IPS-15b (cell line): Measurements from ENCODE around the gene IGDCC3.
"Not testable (repeated sequence)": the region's sequence is repeated elsewhere in the genome, so short reads cannot be mapped to it uniquely, and the experiment has no call there.

Experiments used
- H3K27me3 ChIP-seq: one replicate; pipeline ENCODE4 v1.6.1; 2013; ENCODE audit warnings: low read length; ENCODE audit not compliant: control insufficient read depth, insufficient read depth
- H3K36me3 ChIP-seq: one replicate; pipeline ENCODE4 v1.6.1; 2013; ENCODE audit warnings: low read length; ENCODE audit not compliant: control insufficient read depth, insufficient read depth
- H3K4me1 ChIP-seq: one replicate; pipeline ENCODE4 v1.6.1; 2013; ENCODE audit warnings: mild to moderate bottlenecking, low read length; ENCODE audit not compliant: control insufficient read depth, insufficient read depth
- H3K4me3 ChIP-seq: one replicate; pipeline ENCODE4 v1.5.1; 2013; ENCODE audit warnings: low read depth, low read length
- H3K9ac ChIP-seq: one replicate; pipeline ENCODE4 v1.6.1; 2013; ENCODE audit warnings: low read depth, mild to moderate bottlenecking, low read length
- H3K9me3 ChIP-seq: one replicate; pipeline ENCODE4 v1.6.1; 2013; ENCODE audit warnings: mild to moderate bottlenecking, low read length; ENCODE audit not compliant: control insufficient read depth, insufficient read depth

The IGDCC3 gene

GRCh38 chr15:65402961-65403360 lies 25.2 kb upstream of the IGDCC3 start:
- Histone ChIP-seq H3K9me3 (no peaks in the 10 kb centered on the region), H3K9ac (no peak overlapping the region), H3K4me3 (no peak overlapping the region), H3K36me3 (no peaks in the 10 kb centered on the region), H3K27me3 (peaks cover 2% of the 10 kb centered on the region), H3K4me1 (peaks cover 14% of the 10 kb centered on the region)

- H3K9me3 ChIP-seq: no peaks in the 10 kb centered on the region
- H3K4me3 ChIP-seq: no peak overlapping the region
- no peaks in the 10 kb centered on the region for H3K36me3 ChIP-seq
- H3K27me3 ChIP-seq: peaks cover 14% of the 10 kb centered on the region
- H3K4me1 ChIP-seq: peaks cover 14% of the 10 kb centered on the region
- no peak overlapping the region for H3K9ac ChIP-seq
These were observed 23.9 kb upstream of the IGDCC3 start for GRCh38 chr15:65401611-65402240.

- Histone ChIP-seq H3K4me3 (peak overlapping the region; percentile 2), H3K36me3 (no peaks in the 10 kb centered on the region), H3K27me3 (peaks cover 21% of the 10 kb centered on the region), H3K9me3 (no peaks in the 10 kb centered on the region), H3K9ac (no peak overlapping the region), H3K4me1 (peaks cover 14% of the 10 kb centered on the region)
These were observed 23.2 kb upstream of the IGDCC3 start for GRCh38 chr15:65400760-65401610.

- peaks cover 30% of the 10 kb centered on the region for H3K27me3 ChIP-seq
- no peaks in the 10 kb centered on the region for H3K9me3 ChIP-seq
- H3K9ac ChIP-seq: no peak overlapping the region
- no peaks in the 10 kb centered on the region for H3K36me3 ChIP-seq
- peaks cover 14% of the 10 kb centered on the region for H3K4me1 ChIP-seq
- H3K4me3 ChIP-seq: no peak overlapping the region
These were observed 22.2 kb upstream of the IGDCC3 start for GRCh38 chr15:65399997-65400396.

- H3K27me3 ChIP-seq: peaks cover 38% of the 10 kb centered on the region
- no peaks in the 10 kb centered on the region for H3K9me3 ChIP-seq
- H3K36me3 ChIP-seq: no peaks in the 10 kb centered on the region
- H3K4me3 ChIP-seq: no peak overlapping the region
- peaks cover 12% of the 10 kb centered on the region for H3K4me1 ChIP-seq
- no peak overlapping the region for H3K9ac ChIP-seq
These were observed 21.4 kb upstream of the IGDCC3 start for GRCh38 chr15:65399001-65399706.

GRCh38 chr15:65398486-65398885 lies 20.7 kb upstream of the IGDCC3 start:
- not testable (repeated sequence) for H3K4me1 ChIP-seq, H3K36me3 ChIP-seq, H3K4me3 ChIP-seq, H3K9me3 ChIP-seq, H3K9ac ChIP-seq
- H3K27me3 ChIP-seq: peaks cover 38% of the 10 kb centered on the region

- Histone ChIP-seq H3K9ac (no peak overlapping the region), H3K4me1 (peaks cover 5% of the 10 kb centered on the region), H3K9me3 (no peaks in the 10 kb centered on the region), H3K4me3 (peak overlapping the region; percentile 48), H3K27me3 (peaks cover 41% of the 10 kb centered on the region), H3K36me3 (no peaks in the 10 kb centered on the region)
These were observed 19.1 kb upstream of the IGDCC3 start for GRCh38 chr15:65396965-65397317.

GRCh38 chr15:65396283-65396964 lies 18.6 kb upstream of the IGDCC3 start:
- Histone ChIP-seq H3K4me1 (peaks cover 5% of the 10 kb centered on the region), H3K36me3 (no peaks in the 10 kb centered on the region), H3K4me3 (peak overlapping the region; percentile 48), H3K27me3 (peaks cover 41% of the 10 kb centered on the region), H3K9me3 (no peaks in the 10 kb centered on the region), H3K9ac (no peak overlapping the region)

- no peaks in the 10 kb centered on the region for H3K4me1 ChIP-seq
- H3K27me3 ChIP-seq: peaks cover 41% of the 10 kb centered on the region
- peak overlapping the region; percentile 50 for H3K4me3 ChIP-seq
- no peak overlapping the region for H3K9ac ChIP-seq
- no peaks in the 10 kb centered on the region for H3K9me3 ChIP-seq
- H3K36me3 ChIP-seq: no peaks in the 10 kb centered on the region
These were observed 17.9 kb upstream of the IGDCC3 start for GRCh38 chr15:65395567-65396202.

GRCh38 chr15:65394936-65395335 lies 17.1 kb upstream of the IGDCC3 start:
- Histone ChIP-seq H3K4me3 (peak overlapping the region; percentile 4), H3K27me3 (peaks cover 41% of the 10 kb centered on the region)

GRCh38 chr15:65394280-65394789 lies 16.5 kb upstream of the IGDCC3 start:
- Histone ChIP-seq H3K27me3 (peaks cover 41% of the 10 kb centered on the region), H3K9ac (no peak overlapping the region), H3K9me3 (no peaks in the 10 kb centered on the region), H3K36me3 (no peaks in the 10 kb centered on the region), H3K4me3 (no peak overlapping the region), H3K4me1 (no peaks in the 10 kb centered on the region)

More at GRCh38 chr15:65394936-65395335, 17.1 kb upstream of the IGDCC3 start:
- H3K36me3 ChIP-seq: no peaks in the 10 kb centered on the region
- no peak overlapping the region for H3K9ac ChIP-seq
- no peaks in the 10 kb centered on the region for H3K9me3 ChIP-seq
- no peaks in the 10 kb centered on the region for H3K4me1 ChIP-seq
